ENCODE measurements around the gene TPK1. TPM values are rescaled to one million over a fixed set of nuclear protein-coding genes. Genes with fewer than 3 reads are reported as not detected.

Gene TPK1
- 1.2 and 2.2 TPM in 2 replicates for total RNA-seq

DNA sequence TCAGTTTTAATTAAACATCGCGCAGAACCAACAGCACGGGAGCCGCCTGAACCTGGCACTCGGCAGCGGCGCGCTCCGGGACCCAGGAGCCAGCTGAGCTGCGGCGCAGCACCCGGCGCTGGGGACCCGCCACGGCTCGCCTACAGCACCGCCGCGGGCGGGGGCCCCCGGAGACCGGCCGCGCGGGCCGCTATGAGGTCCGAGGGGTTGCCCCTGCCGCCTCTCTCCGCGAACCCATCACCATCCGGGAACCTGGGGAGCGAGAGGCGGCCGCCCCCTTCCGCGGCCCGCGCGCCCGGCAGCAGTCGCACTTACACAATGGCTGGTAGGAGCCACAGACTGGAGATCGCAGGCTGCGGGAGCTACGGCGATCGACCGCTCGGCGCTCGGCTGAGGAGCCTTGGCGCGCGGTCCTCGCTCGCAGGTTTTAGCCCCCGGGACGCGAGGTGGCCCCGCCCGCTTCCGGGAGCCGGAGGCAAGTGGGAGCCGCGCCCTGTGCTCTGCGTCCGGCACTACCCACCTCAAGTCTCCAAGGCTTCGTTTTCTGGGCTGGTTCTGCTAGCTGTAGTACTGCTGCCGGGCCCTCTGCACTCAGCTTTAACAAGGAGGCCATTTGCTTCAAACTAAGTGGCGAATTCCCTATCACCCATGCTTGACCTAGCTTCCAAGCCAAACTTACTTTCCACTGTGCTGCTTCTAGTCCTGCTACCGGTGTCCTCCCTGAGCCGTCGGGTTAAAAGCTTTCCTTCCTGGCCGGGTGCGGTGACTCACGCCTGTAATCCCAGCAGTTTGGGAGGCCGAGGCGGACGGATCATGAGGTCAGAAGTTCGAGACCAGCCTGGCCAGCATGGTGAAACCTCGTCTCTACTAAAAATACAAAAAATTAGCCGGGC is at the start of gene TPK1:
TSS of gene TPK1 (minus strand) at position 402 of the 893 bp plus-strand sequence. CDS start 451 bp downstream, outside the sequence.
- peak; percentile 44 for DNase-seq (ENCODE audit: low read depth)
- TF ChIP-seq, protein P1, sequence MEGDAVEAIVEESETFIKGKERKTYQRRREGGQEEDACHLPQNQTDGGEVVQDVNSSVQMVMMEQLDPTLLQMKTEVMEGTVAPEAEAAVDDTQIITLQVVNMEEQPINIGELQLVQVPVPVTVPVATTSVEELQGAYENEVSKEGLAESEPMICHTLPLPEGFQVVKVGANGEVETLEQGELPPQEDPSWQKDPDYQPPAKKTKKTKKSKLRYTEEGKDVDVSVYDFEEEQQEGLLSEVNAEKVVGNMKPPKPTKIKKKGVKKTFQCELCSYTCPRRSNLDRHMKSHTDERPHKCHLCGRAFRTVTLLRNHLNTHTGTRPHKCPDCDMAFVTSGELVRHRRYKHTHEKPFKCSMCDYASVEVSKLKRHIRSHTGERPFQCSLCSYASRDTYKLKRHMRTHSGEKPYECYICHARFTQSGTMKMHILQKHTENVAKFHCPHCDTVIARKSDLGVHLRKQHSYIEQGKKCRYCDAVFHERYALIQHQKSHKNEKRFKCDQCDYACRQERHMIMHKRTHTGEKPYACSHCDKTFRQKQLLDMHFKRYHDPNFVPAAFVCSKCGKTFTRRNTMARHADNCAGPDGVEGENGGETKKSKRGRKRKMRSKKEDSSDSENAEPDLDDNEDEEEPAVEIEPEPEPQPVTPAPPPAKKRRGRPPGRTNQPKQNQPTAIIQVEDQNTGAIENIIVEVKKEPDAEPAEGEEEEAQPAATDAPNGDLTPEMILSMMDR (conservative IDR thresholded peaks at IDR 0.05; ENCODE audit: low read depth, low read length): no peak
- H3K4me3 ChIP-seq (ENCODE audit: low read depth, low read length): peak within 1 kb of the TSS; percentile 96

DNA sequence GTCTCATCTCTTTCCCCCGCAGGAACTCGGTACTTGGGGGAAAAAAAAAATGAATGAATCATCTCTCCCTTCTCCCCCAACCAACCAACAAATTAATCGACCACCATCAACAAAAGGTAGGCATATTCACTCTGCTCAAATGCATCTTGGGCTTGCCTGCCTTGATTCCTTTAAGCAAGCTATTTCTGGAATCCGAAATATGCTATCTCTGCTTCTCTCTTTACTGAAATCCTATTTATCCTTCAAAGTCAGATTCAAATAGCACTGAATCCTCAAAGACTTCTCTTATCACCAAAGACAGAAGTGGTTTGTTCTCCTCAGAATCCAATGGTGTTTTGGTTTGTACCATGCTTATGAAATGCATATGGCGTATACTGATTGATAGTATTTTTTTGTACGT is 49.6 kb upstream of the TPK1 start:
- TF ChIP-seq, protein P1 (conservative IDR thresholded peaks at IDR 0.05; ENCODE audit: low read depth, low read length): no peak
- DNase-seq (ENCODE audit: low read depth): no peak
- no peak overlapping the region for H3K4me3 ChIP-seq (ENCODE audit: low read depth, low read length)

- H3K4me3 ChIP-seq (ENCODE audit: low read depth, low read length): no peak overlapping the region
- TF ChIP-seq, protein P1 (conservative IDR thresholded peaks at IDR 0.05; ENCODE audit: low read depth, low read length): no peak
- no peak for DNase-seq (ENCODE audit: low read depth)
Observed at GRCh38 chr7:144884896-144885295, 49.0 kb upstream of the TPK1 start.

GRCh38 chr7:144873316-144873845 is 37.5 kb upstream of the TPK1 start:
- TF ChIP-seq, protein P1 (conservative IDR thresholded peaks at IDR 0.05; ENCODE audit: low read depth, low read length): no peak
- no peak for DNase-seq (ENCODE audit: low read depth)
- no peak overlapping the region for H3K4me3 ChIP-seq (ENCODE audit: low read depth, low read length)

- DNase-seq (ENCODE audit: low read depth): no peak
- no peak overlapping the region for H3K4me3 ChIP-seq (ENCODE audit: low read depth, low read length)
- TF ChIP-seq, protein P1 (conservative IDR thresholded peaks at IDR 0.05; ENCODE audit: low read depth, low read length): no peak
Observed at GRCh38 chr7:144869082-144869481, 33.2 kb upstream of the TPK1 start.

GRCh38 chr7:144866189-144866588 is 30.3 kb upstream of the TPK1 start:
- H3K4me3 ChIP-seq (ENCODE audit: low read depth, low read length): no peak overlapping the region
- TF ChIP-seq, protein P1 (conservative IDR thresholded peaks at IDR 0.05; ENCODE audit: low read depth, low read length): no peak
- DNase-seq (ENCODE audit: low read depth): no peak

Measured in epithelial cell of proximal tubule (primary cell).